HG03342 (cell line): Measurements from ENCODE around the gene NT5DC4.

ENCODE experiments used
- ATAC-seq: cut with Tn5 transposase; IDR thresholded peaks from one replicate; pipeline ENCODE4 v1.9.1; 2021; ENCODE audit warnings: mild to moderate bottlenecking, moderate library complexity; ENCODE audit not compliant: unreplicated experiment

NT5DC4 gene

DNA sequence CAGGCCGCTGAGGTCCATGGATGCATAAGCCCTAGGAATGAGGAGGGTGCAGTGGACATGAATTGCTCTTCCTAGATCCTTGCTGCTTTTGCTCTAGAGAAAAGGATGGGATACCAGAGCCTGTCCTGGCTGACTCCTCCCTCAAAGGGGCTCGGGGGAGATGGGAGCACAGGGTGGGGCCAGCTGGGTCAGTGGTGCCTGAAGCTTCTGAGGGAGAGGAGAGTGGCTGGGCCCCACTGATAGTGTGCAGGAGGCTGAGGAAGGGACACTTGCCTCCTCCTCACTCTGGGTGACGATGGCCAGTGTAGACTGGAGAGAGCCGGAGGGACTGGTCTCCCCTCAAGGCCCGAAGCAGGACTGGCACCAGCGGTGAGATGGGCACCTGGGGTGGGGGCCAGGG is at the start of gene NT5DC4:
Gene NT5DC4 (plus strand): TSS at position 236 of the 400 bp plus-strand sequence. CDS start 60 bp downstream, at position 296.
- no peak for ATAC-seq

DNA sequence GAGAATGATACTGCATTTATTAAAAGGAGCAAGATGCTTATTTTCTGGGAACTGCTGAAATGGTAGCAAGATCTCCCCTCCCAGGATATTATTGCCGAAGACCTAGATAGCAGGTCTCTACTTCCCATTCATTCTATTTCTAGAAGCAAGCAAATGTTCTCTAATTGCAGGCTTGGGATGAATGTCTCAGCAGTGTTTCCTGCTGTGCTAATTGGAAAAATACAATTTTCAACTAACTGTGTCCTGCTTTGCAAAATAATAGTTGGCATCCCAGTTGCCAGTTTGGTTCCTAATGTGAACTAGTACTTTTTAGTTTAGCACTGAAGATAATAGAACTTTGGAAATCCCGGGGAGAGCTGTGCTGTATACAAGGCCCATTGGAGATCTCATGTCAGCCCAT is 49.0 kb upstream of the NT5DC4 start:
- ATAC-seq: no peak

DNA sequence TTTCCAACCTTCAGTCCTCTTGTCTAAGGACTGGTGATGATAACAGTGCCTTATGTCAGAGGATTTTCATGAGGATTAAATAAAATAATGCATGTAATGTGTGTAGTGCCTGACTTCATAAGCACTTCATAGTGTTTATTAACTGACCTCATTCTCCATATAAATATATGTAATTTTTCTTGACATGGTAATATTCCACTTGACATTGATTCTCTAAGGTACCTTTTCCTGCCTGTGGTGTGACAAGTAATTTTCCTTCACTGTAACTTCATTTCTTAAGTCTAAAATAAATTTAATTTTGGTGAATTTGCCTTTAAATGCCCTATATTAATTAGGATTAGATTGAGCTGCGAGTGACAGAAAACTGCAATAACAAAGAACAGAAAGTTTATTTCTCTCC is 47.8 kb upstream of the NT5DC4 start:
- ATAC-seq: no peak

DNA sequence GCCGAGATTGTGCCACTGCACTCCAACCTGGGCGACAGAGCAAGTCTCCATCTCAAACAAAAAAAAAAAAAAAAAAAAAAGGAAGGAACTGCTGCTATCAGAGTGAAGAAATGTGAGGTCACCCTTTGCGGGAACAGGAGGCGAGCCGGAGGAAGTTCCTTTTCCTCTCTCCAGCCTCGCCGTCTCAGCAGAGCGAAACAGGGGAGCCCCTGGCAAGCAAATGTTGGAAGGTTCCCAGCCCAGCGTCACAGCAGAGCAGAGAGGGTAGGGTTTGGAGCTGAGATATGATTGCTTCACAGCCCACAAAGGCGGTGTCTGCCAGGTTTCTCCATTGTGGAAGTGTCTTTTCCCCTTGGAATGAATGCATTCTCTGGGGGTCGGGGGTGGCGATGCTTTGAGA is 46.6 kb upstream of the NT5DC4 start:
- no peak for ATAC-seq

DNA sequence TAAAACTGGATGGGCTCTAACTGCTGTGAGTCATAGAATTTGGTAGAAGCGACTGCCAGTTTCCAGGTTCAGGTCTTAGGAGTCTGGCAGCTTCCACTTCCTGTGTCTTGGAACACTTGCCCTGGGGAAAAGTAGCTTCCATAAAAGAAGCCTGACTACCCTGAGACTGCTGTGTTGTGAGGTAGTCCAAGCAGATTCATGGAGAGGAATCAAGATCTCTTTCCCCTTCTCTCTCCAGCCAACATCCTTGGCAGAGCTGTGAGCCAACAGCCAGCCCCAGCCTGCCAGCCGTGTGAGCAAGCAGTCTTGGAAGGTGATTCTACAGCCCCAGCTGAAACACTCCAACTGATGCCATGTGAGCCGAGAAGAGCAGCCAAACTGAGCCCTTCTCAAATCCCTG is 41.3 kb upstream of the NT5DC4 start:
- ATAC-seq: no peak

DNA sequence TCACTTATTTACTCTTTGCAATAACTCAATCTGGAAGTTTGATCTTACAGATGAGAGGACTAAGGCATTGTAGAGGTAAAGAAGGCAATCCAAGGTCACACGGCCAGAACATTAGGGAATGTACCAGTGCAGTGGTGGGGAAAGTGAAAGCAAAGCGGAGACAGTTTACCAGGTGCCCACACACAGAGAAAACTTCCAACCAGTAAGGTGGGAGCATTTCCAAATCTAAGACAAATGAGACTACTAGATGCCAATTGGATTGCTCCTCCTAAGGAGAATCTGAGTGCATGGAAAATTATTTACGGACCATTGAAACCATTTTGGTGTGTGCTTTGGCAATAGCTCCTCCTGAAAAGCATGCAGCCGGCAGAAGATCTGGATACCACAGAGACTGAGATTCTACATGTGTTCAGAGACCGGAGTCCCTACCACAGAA is 40.1 kb upstream of the NT5DC4 start:
- no peak for ATAC-seq

DNA sequence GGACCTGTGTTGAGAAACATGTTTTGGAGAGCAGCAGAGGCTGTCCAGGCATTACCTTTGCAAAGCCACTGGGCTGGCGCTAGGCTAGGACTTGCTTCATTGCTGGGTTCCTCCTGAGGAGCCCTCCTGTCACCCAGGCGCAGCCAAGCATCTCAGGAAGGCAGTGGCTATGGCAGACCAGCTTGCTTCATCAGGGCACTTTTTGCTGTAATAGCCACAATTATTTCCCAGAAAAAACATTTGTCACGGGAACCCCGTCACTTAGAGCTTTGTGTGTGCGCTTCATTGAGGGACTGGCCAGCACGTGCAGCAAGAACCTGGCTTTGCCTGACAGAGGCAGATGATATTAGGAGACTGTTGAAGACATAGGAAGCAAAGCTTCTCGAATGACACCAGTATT is 38.7 kb upstream of the NT5DC4 start:
- no peak for ATAC-seq

DNA sequence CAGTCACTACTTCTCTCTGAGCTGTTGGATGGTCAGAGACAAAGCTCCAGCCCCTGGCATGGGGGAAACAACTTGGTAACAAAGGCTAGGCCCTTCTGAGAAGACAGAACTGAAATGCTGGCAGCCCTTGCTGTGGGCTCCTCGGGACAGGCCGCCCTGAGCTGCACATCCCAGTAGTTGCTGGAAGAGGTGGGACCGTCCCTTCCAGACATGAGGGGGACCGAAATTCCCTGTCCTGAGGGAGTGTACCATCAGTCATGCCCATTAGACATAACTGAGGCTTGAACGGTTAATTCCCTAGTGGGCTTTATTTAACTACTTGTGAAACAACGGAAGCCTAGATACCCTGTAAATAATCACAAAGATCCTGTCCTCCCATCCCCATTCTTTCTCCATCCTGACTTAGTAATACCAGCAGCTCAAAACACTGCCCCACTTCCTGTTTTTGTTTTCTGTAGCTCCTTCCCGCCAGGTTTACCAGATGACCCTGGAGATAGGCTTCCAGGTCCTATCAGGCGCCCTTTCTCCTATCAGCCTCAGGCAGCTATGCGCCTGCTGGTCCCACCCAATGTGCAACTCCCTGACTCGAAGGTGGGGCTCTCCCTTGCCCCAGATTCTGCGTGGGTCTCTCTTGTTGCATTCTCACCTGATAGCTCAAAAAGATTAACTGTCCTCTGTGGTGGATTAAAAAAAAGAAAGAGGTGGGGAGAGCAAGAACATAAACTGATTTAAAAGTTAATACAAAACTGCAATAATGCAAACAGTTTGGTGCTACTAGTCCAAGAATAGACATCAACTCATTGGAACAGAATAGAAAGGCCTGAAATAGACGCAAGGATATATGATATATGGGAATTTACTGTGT is 37.0 kb upstream of the NT5DC4 start:
- no peak for ATAC-seq

DNA sequence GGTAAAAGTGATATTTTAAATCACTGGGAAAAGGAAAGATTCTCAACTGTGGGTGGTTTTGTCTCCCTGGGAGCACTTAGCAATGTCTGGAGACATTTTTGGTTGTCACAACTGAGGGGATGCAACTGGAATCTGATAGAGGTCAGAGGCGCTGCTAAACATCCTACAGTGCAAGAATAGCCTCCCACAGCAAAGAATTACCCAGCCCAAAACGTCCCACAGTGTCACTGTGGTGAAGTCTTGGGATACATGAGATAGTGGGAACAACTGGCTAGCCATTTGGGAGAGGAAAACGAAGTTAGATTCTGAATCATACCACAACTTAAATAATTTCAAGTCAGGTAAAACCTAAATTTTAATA is 36.4 kb upstream of the NT5DC4 start:
- ATAC-seq: no peak

DNA sequence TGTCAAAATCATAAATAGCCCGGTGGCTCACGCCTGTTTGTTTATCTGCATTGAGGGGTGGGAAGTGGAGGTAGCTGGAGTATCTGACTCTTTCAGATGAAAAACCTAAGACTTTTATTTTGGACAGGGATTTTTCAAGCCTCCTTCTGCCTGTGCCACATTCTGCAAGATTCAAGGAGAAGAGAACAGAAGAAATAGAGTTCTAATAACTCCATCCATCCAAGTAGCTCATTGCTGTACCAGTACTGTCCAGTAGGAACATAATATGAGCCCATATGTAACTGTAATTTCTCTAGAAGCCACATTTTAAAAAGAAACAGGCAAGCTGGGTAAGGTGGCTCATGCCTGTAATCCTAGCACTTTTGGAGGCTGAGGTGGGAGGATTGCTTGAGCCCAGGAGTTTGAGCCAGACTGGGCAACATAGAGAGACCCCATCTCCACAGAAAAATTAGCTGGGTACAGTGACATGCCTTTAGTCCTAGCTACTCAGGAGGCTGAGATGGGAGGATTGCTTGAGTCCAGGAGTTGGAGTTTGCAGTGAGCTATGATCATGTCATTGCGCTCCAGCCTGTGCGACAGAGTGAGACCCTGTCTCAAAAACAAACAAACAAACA is 35.4 kb upstream of the NT5DC4 start:
- ATAC-seq: no peak

DNA sequence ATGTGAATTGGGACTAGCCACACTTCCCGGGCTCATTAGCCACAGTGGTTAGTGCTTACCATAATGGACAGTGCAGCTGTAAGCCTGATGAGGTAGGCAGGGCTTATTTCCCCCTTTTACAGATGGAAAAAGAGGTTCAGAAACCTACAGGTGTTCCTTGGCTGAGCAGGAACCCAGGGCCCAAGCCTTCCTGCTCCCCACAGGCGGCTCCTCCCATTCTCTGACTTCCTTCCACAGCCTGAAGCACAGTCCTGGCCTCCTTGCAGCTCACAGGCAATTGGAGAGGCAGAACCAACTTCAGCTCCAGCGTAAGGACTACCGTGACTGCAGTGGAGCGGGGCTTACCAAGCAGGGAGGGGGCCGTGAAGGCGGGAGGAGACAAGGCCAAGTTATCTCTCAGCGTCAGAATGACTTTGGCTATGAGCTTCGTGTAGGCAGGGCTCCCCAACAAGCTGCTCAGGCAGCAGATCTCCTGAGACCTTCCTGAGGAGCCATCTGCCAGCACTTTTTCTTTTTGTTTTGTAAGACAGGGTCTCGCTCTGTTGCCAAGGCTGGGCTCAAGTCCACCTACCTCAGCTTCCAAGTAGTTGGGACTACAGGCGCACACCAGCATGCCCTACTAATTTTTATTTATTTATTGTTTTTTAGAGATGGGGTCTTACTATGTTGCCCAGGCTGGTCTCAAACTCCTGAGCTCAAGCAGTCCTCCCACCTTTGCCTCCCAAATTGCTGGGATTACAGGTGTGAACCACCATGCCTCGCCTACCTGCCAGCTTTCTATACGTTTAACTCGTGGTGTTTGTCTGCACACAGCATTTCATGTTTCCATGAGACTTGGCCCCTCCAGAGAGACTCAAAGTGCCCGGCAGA is 34.2 kb upstream of the NT5DC4 start:
- ATAC-seq: no peak

DNA sequence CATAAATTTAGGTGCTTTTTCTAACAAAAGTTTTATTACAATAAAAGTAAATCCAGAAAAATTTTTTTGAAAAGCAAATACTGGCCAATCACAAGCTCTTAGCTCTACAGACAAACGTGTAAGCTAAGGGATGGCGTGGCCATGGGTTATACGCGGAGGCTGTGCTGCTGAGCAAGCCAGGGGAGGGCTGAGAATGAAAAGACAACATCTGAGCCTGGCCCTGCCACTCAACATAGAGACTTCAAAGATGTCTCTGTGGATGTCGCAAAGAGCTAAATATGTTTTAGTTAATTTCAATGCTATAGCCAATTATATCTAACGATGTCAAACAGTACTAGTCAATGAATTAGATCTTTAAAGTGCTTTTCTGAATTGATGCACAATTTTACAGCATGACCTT is 33.3 kb upstream of the NT5DC4 start:
- ATAC-seq: no peak

DNA sequence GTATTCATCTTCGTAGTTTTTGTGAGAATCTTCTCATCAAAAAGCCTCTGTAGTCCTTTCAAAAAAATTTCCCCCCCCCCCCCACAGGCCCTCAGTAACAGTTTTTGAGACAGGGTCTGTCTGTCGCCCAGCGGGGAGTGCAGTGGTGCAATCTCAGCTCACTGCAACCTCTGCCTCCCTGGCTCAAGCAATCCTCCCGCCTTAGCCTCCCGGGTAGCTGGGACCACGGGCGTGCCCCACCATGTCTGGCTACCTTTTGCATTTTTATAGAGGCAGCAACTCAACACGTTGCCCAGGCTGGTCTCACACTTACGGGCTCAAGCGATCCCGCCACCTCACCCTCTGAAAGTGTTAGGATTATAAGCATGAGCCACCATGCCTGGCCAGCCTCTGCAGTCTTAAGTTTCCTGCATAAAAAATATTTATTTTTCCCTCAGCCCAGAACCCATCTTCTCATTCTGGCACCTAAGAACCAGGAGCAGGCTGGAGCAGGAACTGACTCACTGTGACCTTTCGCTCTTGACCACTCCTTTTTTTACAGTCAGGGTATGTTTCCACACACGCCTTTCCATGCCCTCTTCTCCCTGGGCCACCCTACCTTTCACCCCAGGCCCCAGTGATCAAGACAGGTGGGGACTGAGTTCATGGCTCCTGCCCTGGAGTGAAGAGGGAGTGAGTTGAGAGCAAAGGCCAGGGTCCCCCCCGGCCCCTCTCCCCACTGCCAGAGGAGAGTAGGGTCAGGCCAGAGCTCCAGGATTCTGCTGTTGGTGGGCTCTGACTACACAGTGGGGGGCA is 32.5 kb upstream of the NT5DC4 start:
- ATAC-seq: no peak

DNA sequence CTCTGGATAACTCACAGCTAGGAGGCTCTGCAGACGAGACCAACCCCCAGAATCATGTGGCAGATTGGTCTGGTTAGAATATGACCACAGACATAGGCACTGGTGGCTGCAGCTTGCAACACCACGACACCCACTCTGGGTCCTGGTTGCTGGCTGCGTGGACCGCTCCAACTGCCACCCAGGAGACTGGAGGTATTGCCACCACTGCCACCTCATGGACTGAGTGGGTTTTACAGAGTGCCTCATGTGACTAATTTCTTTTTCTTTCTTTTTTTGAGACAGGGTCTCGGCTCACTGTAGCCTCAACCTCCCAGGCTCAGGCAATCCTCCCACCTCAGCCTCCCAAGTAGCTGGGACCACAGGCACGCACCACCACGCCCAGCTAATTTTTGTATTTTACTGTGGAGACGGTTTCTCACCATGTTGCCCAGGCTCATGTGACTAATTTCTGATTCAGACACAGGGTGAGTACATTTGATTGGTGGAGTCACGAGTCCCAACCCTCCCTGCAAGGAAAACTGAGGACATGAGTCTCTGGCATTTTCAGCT is 29.9 kb upstream of the NT5DC4 start:
- peak; percentile 50 for ATAC-seq

DNA sequence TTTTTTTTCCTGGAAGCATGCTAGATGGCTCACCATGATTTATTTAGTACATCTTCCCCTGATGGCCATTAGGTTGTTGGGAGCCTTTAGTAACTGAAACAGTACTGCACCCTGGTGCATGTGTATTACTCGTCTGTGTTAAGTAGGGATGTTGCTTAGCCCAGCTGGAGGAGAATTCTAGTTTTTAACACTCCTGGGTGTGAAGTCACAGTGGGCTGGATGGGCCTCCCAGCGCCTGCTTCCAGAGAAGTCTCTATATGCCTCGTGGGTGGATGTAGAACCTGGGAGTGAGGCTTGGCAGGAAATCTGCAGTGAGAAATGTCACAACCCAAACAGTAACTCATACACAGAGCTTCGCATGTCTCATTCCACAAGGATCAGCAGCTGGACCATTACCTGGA is 28.9 kb upstream of the NT5DC4 start:
- ATAC-seq: no peak

DNA sequence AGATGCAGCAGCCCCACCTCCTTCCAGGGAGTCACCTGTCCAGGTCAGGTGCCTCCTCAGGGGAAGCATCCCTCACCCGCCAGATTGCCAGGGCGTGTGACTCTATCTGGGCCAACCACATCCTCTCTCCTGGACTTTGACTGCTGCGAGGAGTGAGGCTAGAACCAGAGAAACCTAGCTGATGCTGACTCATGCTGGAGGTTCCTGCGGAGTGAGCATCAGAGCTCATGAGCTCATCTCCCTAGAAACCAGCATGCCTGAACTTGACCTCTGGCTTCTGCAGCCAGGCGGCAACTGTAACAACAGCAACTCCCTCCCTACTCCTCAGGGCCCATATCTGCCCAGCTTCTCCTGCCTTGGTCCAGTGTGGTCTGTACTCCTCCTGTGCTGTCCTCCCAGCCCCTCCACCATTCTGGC is 28.3 kb upstream of the NT5DC4 start:
- ATAC-seq: peak; percentile 88

DNA sequence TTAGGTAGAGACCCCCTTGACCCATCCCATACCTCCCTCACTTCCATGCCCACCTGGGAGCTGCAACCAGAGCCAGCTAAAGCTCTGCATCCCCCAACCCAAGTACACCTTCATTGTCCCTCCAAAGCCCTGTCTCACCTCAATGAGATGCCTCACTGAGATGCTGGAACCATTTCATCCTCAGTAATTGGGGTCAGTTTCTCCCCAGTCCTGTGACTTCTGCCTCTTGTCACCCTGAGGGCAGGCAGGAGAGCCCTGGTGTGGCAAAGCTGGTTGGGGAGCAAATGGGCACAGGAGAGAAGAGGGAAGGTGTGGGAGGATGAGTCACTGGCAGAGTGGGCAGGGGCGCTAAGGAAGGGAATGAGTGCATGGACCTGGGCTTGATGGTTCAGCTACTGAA is 27.9 kb upstream of the NT5DC4 start:
- ATAC-seq: no peak

DNA sequence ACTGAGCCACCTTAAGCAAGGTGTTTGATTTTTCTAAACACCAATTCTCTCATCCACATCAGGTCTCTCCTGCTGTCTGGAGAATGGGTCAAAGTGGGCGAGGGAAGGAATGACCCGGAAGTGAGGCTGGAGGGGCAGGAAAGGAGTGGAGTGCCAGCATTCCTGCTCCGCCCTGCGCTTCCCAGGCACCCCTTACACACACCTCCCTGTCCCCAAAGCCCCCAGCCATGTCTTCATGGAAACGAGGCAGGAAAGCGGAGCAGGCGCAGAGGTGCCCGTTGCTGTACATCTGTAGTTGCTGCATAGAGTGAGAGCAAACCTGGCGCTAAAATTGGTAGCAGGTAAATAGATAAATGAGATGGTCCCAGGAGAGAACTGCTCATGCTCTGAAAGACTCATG is 27.2 kb upstream of the NT5DC4 start:
- no peak for ATAC-seq

DNA sequence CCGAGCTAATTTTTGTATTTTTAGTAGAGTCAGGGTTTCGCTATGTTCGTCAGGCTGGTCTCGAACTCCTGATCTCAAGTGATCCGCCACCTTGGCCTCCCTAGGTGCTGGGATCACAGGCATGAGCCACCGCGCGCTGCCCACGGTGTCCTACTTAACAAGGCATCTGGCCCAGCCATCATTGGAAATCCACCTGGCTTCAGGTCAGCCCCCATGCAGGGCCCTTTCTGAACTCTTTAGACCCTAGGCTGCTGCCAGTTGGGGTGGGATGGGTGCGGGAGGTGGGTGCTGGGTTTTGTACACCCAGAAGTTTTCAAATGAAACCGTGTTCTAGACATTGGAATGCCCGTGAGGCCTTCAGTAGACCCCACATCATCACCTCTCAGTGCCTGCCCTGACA is 26.6 kb upstream of the NT5DC4 start:
- ATAC-seq: no peak

DNA sequence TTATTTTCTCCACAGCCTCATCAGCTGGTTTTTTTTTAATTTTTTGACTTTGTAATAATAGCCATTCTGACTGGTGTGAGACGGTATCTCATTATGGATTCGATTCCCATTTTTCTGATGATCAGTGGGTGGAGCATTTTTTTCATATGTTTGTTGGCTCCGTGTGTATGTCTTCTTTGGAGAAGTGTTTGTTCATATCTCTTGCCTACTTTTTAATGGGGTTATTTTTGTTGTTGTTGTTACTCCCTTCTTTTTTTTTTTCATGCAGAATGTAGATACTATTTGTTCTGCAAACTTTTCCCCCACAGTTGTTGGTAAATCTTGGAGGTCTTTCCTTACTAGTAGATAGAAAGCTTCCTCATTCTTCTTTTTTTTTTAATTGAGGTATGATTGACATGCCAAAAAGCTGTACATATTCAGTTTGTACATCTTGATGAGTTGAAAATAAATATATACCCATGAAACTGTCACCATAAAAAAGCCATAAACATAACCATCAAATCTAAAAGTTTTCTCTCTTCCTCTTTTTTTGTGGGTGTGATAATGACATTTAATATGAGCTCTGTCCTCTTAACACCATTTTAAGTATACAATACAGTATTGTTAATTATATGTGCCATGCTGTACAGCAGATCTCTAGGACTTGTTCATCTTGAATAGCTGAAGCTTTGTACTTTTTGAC is 21.8 kb upstream of the NT5DC4 start:
- no peak for ATAC-seq
